CD14-positive monocyte (primary cell): Measurements from ENCODE around the gene PLCH2. TPM values are rescaled to one million over a fixed set of nuclear protein-coding genes. Genes with fewer than 3 reads are reported as not detected.
A peak's percentile ranks its signal among the peaks of the same experiment; 100 is the strongest.

Experiments used
- DNase-seq, 3 donors: peaks; one replicate each; pipeline ENCODE4 v3.0.0-alpha.2; 2011 to 2022
- H2AFZ ChIP-seq: 2 replicates; pipeline ENCODE4 v1.6.0; 2012; ENCODE audit warnings: mild to moderate bottlenecking, low read depth, low read length, inconsistent platforms; ENCODE audit not compliant: insufficient read depth, poor library complexity, severe bottlenecking
- H3K27ac ChIP-seq, 2 donors: 1 replicate in 1 of 2; 2 replicates in 1 of 2; pipeline ENCODE4 v1.5.1; 2012 to 2013; ENCODE audit warnings: low read length in 2 of 2, control low read depth in 1 of 2, inconsistent platforms in 1 of 2, low read depth in 1 of 2, mild to moderate bottlenecking in 1 of 2
- H3K27me3 ChIP-seq, 2 donors: one replicate each; pipeline versions ENCODE4 v1.6.0 to v1.6.1; 2011 to 2013; ENCODE audit warnings: low read length in 2 of 2; ENCODE audit not compliant: control insufficient read depth in 2 of 2, insufficient read depth in 2 of 2
- H3K36me3 ChIP-seq, 2 donors: replicated peaks in 1 of 2; 1 replicate in 1 of 2; 2 replicates in 1 of 2; pipeline versions ENCODE4 v1.5.1 to v1.6.1; 2012 to 2013; ENCODE audit warnings: low read length in 2 of 2, control low read depth in 1 of 2, inconsistent platforms in 1 of 2, mild to moderate bottlenecking in 1 of 2; ENCODE audit not compliant: insufficient read depth in 2 of 2, control insufficient read depth in 1 of 2
- H3K4me1 ChIP-seq, 2 donors: 1 replicate in 1 of 2; 2 replicates in 1 of 2; pipeline versions ENCODE4 v1.5.1 to v1.6.1; 2012 to 2013; ENCODE audit warnings: low read length in 2 of 2, control low read depth in 1 of 2, inconsistent platforms in 1 of 2, mild to moderate bottlenecking in 1 of 2, moderate library complexity in 1 of 2; ENCODE audit not compliant: insufficient read depth in 2 of 2, control insufficient read depth in 1 of 2
- H3K4me2 ChIP-seq: replicated peaks from 2 replicates; pipeline ENCODE3; 2012; ENCODE audit warnings: low read length, moderate library complexity, mild to moderate bottlenecking; ENCODE audit not compliant: poor library complexity, severe bottlenecking; ENCODE audit errors: extremely low read depth
- H3K4me3 ChIP-seq, 3 experiments: fragments of 200-600 bp in 1 of 3; sonication (generic) in 1 of 3; replicated peaks in 1 of 3; 1 replicate in 2 of 3; 2 replicates in 1 of 3; pipeline ENCODE4 v1.5.1; 2011 to 2013; ENCODE audit warnings: low read length in 3 of 3, mild to moderate bottlenecking in 3 of 3, control low read depth in 2 of 3, low read depth in 2 of 3, inconsistent platforms in 1 of 3, moderate library complexity in 1 of 3
- H3K79me2 ChIP-seq: 2 replicates; pipeline ENCODE4 v1.6.0; 2012; ENCODE audit warnings: mild to moderate bottlenecking, control low read depth, inconsistent platforms, low read length, moderate library complexity; ENCODE audit not compliant: insufficient read depth
- H3K9ac ChIP-seq: 2 replicates; pipeline ENCODE4 v1.6.0; 2017; ENCODE audit warnings: low read length, mild to moderate bottlenecking; ENCODE audit not compliant: insufficient read depth, poor library complexity, severe bottlenecking
- H3K9me3 ChIP-seq, 2 donors: replicated peaks in 1 of 2; 1 replicate in 1 of 2; 2 replicates in 1 of 2; pipeline versions ENCODE4 v1.5.1 to v1.6.1; 2012 to 2013; ENCODE audit warnings: low read length in 2 of 2, control low read depth in 1 of 2; ENCODE audit not compliant: control insufficient read depth in 1 of 2, insufficient read depth in 1 of 2
- H4K20me1 ChIP-seq: 2 replicates; pipeline ENCODE4 v1.6.0; 2012; ENCODE audit warnings: mild to moderate bottlenecking, low read length, control low read depth, moderate library complexity; ENCODE audit not compliant: insufficient read depth
- H3K27ac Mint-ChIP-seq, 7 donors: one replicate each; pipeline ENCODE4 v1.8.0; 2020; ENCODE audit warnings: mild to moderate bottlenecking in 7 of 7, mixed read lengths in 7 of 7, moderate library complexity in 6 of 7, inconsistent platforms in 2 of 7
- H3K27me3 Mint-ChIP-seq, 3 donors: one replicate each; pipeline ENCODE4 v1.8.0; 2021 to 2022; ENCODE audit warnings: low read depth in 3 of 3, mild to moderate bottlenecking in 3 of 3, mixed read lengths in 3 of 3, moderate library complexity in 3 of 3, inconsistent platforms in 1 of 3
- H3K36me3 Mint-ChIP-seq, 2 donors: one replicate each; pipeline ENCODE4 v1.8.0; 2020; ENCODE audit warnings: mixed read lengths in 2 of 2, inconsistent platforms in 1 of 2, mild to moderate bottlenecking in 1 of 2
- H3K4me1 Mint-ChIP-seq: one replicate; pipeline ENCODE4 v1.8.0; 2020; ENCODE audit warnings: mild to moderate bottlenecking, mixed read lengths
- H3K4me3 Mint-ChIP-seq, 2 donors: one replicate each; pipeline ENCODE4 v1.8.0; 2020; ENCODE audit warnings: mild to moderate bottlenecking in 2 of 2, mixed read lengths in 2 of 2, moderate library complexity in 1 of 2
- H3K9me3 Mint-ChIP-seq, 7 donors: one replicate each; pipeline ENCODE4 v1.8.0; 2020 to 2022; ENCODE audit warnings: mixed read lengths in 7 of 7, mild to moderate bottlenecking in 6 of 7, moderate library complexity in 6 of 7, inconsistent platforms in 2 of 7
- WGBS: methylation state at CpG from one replicate; pipeline ENCODE4 v1.1.5; 2013; ENCODE audit warnings: missing lambda C conversion rate; ENCODE audit not compliant: insufficient coverage; 5-methylcytosine and 5-hydroxymethylcytosine counted together
- intact Hi-C, 2 donors: fragments of 100-400 bp; cut with micrococcal nuclease; formaldehyde crosslinking; loops; one replicate each; pipeline versions ENCODE4 v1.15.0 to v1.15.1; 2023
- polyA plus RNA-seq, 3 donors: library from polyadenylated mRNA; depleted of rRNA in 1 of 3; unstranded in 2 of 3; stranded (reverse) in 1 of 3; fragments of 300-500 nt in 2 of 3; fragments of >200 nt in 1 of 3; fragmentation: Illumina TruSeq in 2 of 3; gene quantifications; 1 replicate in 2 of 3; 2 replicates in 1 of 3; pipeline ENCODE4 v1.2.3, GENCODE V29; 2012 to 2021
- TF ChIP-seq, protein P1 (sequence below): fragments of 200-600 bp; IDR thresholded peaks from one replicate; pipeline ENCODE4 v1.8.0; 2022; ENCODE audit warnings: antibody characterized with exemption, mild to moderate bottlenecking

PLCH2 gene
- polyA plus RNA-seq, 3 donors = 1.2 TPM; not detected in 2

DNA sequence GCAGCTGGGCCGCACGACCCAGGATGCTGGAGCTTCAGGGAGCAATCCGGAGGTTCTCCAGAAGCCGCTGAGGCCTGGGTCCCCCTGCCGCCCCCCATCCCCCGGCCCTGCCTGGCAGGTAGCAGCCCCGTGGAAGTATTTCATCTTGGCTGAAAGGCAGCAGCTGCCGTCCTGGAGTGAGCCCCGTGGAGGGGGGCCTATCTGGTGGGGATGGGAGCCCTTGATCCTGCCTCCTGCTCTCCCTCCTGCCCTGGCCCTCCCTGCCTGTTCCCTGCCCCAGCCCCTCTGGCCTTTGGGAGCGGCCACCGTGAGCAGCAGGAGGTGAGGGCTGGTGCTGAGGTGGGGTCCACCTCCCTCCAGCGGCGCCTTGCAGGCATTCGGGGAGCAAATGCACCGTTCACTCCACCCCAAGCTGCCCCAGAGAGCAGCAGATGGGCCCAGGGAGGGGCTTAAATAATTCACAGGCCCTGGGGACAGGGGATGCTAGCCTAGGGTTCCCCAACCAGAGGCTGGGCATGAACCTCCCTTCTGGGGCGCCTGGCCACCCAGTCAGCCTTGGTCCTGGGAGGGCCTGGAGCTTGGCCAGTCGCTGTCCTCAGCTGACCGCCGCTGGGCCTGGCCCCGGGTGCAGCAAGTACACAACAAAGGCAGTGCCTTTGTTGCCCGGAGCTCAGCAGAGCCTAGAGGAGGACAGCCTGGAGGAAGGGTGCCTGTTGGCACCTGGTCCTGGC, 23.7 kb upstream of the PLCH2 start:
- H3K4me2 ChIP-seq = no peak overlapping the region
- H3K79me2 ChIP-seq = no peaks in the 10 kb centered on the region
- H3K27me3 ChIP-seq = no peaks in the 10 kb centered on the region
- H3K9ac ChIP-seq = no peak overlapping the region
- Mint-ChIP-seq H3K36me3 (no peaks in the 10 kb centered on the region), H3K4me3 (no peak overlapping the region), H3K4me1 (no peaks in the 10 kb centered on the region), H3K9me3 (no peaks in the 10 kb centered on the region), H3K27ac (no peak overlapping the region), H3K27me3 (peaks cover 0 to 3% (median 2%) of the 10 kb centered on the region in 3 donors)
- WGBS = 75% methylated on average over 20 of the region's 21 CpGs
- no peak overlapping the region for H3K4me3 ChIP-seq
- TF ChIP-seq, protein P1, sequence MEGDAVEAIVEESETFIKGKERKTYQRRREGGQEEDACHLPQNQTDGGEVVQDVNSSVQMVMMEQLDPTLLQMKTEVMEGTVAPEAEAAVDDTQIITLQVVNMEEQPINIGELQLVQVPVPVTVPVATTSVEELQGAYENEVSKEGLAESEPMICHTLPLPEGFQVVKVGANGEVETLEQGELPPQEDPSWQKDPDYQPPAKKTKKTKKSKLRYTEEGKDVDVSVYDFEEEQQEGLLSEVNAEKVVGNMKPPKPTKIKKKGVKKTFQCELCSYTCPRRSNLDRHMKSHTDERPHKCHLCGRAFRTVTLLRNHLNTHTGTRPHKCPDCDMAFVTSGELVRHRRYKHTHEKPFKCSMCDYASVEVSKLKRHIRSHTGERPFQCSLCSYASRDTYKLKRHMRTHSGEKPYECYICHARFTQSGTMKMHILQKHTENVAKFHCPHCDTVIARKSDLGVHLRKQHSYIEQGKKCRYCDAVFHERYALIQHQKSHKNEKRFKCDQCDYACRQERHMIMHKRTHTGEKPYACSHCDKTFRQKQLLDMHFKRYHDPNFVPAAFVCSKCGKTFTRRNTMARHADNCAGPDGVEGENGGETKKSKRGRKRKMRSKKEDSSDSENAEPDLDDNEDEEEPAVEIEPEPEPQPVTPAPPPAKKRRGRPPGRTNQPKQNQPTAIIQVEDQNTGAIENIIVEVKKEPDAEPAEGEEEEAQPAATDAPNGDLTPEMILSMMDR = no peak
- H3K9me3 ChIP-seq = no peaks in the 10 kb centered on the region
- DNase-seq = no peak
- no peaks in the 10 kb centered on the region for H3K4me1 ChIP-seq
- H4K20me1 ChIP-seq = no peaks in the 10 kb centered on the region
- H2AFZ ChIP-seq = no peak overlapping the region
- H3K27ac ChIP-seq = no peak overlapping the region
- intact Hi-C loops = no loop called here
- H3K36me3 ChIP-seq = no peaks in the 10 kb centered on the region

GRCh38 chr1:2452932-2453315, 23.2 kb upstream of the PLCH2 start:
- H2AFZ ChIP-seq = no peak overlapping the region
- WGBS = 91% methylated on average over 19 of the region's 19 CpGs
- Mint-ChIP-seq H3K4me3 (no peak overlapping the region), H3K27me3 (peaks cover 0 to 3% (median 2%) of the 10 kb centered on the region in 3 donors), H3K4me1 (no peaks in the 10 kb centered on the region), H3K36me3 (no peaks in the 10 kb centered on the region), H3K9me3 (no peaks in the 10 kb centered on the region), H3K27ac (peak overlapping the region in 1 of 7 donors; percentile 26)
- H3K9me3 ChIP-seq = no peaks in the 10 kb centered on the region
- no peak overlapping the region for H3K4me3 ChIP-seq
- H3K27ac ChIP-seq = no peak overlapping the region
- no peaks in the 10 kb centered on the region for H3K4me1 ChIP-seq
- no peaks in the 10 kb centered on the region for H3K27me3 ChIP-seq
- H3K79me2 ChIP-seq = no peaks in the 10 kb centered on the region
- H3K9ac ChIP-seq = no peak overlapping the region
- DNase-seq = no peak
- intact Hi-C loops = no loop called here
- no peaks in the 10 kb centered on the region for H3K36me3 ChIP-seq
- no peak overlapping the region for H3K4me2 ChIP-seq
- H4K20me1 ChIP-seq = no peaks in the 10 kb centered on the region
- TF ChIP-seq, protein P1 = no peak
